OCI-LY1 (cell line): ENCODE results near the gene CUX1.

Source experiments
- H2AFZ ChIP-seq: fragments of 200-600 bp; sonication (generic), shearing (Covaris generic); 2 replicates; pipeline ENCODE4 v1.6.0; 2014; ENCODE audit warnings: antibody characterized with exemption, mild to moderate bottlenecking, low read length
- H3F3A ChIP-seq: fragments of 200-600 bp; sonication (generic), shearing (Covaris generic); 2 replicates; pipeline ENCODE4 v1.6.0; 2014; ENCODE audit warnings: mild to moderate bottlenecking, antibody characterized with exemption, low read length, moderate library complexity; ENCODE audit not compliant: insufficient read depth
- H3K27ac ChIP-seq: fragments of 200-600 bp; sonication (generic); 2 replicates; pipeline ENCODE4 v1.5.1; 2014; ENCODE audit warnings: low read length, mixed run types, mild to moderate bottlenecking, low read depth; ENCODE audit not compliant: poor library complexity, severe bottlenecking
- H3K27me3 ChIP-seq: fragments of 200-600 bp; sonication (generic); 2 replicates; pipeline ENCODE4 v1.6.0; 2014; ENCODE audit warnings: antibody characterized with exemption, mild to moderate bottlenecking, low read length, moderate library complexity; ENCODE audit not compliant: insufficient read depth
- H3K36me3 ChIP-seq: fragments of 200-600 bp; sonication (generic); 2 replicates; pipeline ENCODE4 v1.6.1; 2014; ENCODE audit warnings: mild to moderate bottlenecking, antibody characterized with exemption, low read length, moderate library complexity, mixed read lengths; ENCODE audit not compliant: insufficient read depth
- H3K4me1 ChIP-seq: fragments of 200-600 bp; sonication (generic); 2 replicates; pipeline ENCODE4 v1.5.1; 2014; ENCODE audit warnings: mild to moderate bottlenecking, low read length, moderate library complexity; ENCODE audit not compliant: insufficient read depth, severe bottlenecking
- H3K4me2 ChIP-seq: fragments of 200-600 bp; sonication (generic), shearing (Covaris generic); 2 replicates; pipeline ENCODE4 v1.6.1; 2014; ENCODE audit warnings: low read length
- H3K4me3 ChIP-seq: fragments of 200-600 bp; sonication (generic); 2 replicates; pipeline ENCODE4 v1.5.1; 2014; ENCODE audit warnings: low read length, low read depth, mild to moderate bottlenecking, mixed read lengths; ENCODE audit not compliant: poor library complexity, severe bottlenecking
- H3K79me2 ChIP-seq: fragments of 200-600 bp; shearing (Covaris generic); 2 replicates; pipeline ENCODE4 v1.6.1; 2016; ENCODE audit warnings: mixed run types, low read length, mixed read lengths; ENCODE audit not compliant: insufficient read depth
- H3K9ac ChIP-seq: fragments of 200-600 bp; sonication (generic), shearing (Covaris generic); 2 replicates; pipeline ENCODE4 v1.6.1; 2014; ENCODE audit warnings: mild to moderate bottlenecking, low read length, mixed read lengths
- H3K9me2 ChIP-seq: fragments of 200-600 bp; sonication (generic), shearing (Covaris generic); 2 replicates; pipeline ENCODE4 v1.6.1; 2014; ENCODE audit warnings: low read depth, mild to moderate bottlenecking, low read length, mixed read lengths
- H3K9me3 ChIP-seq: fragments of 200-600 bp; shearing (Covaris generic); 2 replicates; pipeline ENCODE4 v1.6.1; 2014; ENCODE audit warnings: low read length, mixed read lengths
- H4K20me1 ChIP-seq: fragments of 200-600 bp; sonication (generic), shearing (Covaris generic); 2 replicates; pipeline ENCODE4 v1.6.0; 2016; ENCODE audit warnings: mild to moderate bottlenecking, low read length; ENCODE audit not compliant: insufficient read depth
- CTCF ChIP-seq: fragments of 200-600 bp; sonication (generic), shearing (Covaris generic); IDR thresholded peaks from 2 replicates; pipeline ENCODE4 v1.5.1; 2017; ENCODE audit warnings: mild to moderate bottlenecking, antibody characterized with exemption, low read length, moderate library complexity, mixed read lengths
- EZH2 ChIP-seq: fragments of 200-600 bp; sonication (generic), shearing (Covaris generic); IDR thresholded peaks from 2 replicates; pipeline ENCODE4 v1.8.0; 2017; ENCODE audit warnings: borderline replicate concordance, mixed run types, mild to moderate bottlenecking, antibody characterized with exemption, low read length, moderate library complexity, mixed read lengths

The CUX1 gene

GRCh38 chr7:101973130-101973529 lies 155.7 kb downstream of the CUX1 start:
- H2AFZ ChIP-seq: no peak overlapping the region
- peaks cover 37% of the 10 kb centered on the region for H3K79me2 ChIP-seq
- no peaks in the 10 kb centered on the region for H4K20me1 ChIP-seq
- TF ChIP-seq EZH2 (no peak), CTCF (no peak)
- H3K27ac ChIP-seq: peak overlapping the region; percentile 55
- H3K4me2 ChIP-seq: peak overlapping the region; percentile 2; the same call in 1 of the 2 replicates
- H3K27me3 ChIP-seq: no peaks in the 10 kb centered on the region
- H3K9me3 ChIP-seq: no peaks in the 10 kb centered on the region
- no peak overlapping the region; the same call in 1 of the 2 replicates for H3K9ac ChIP-seq
- H3F3A ChIP-seq: peaks cover 13% of the 10 kb centered on the region
- no peak overlapping the region for H3K4me3 ChIP-seq
- peaks cover 27% of the 10 kb centered on the region for H3K36me3 ChIP-seq
- H3K4me1 ChIP-seq: peaks cover 75% of the 10 kb centered on the region
- H3K9me2 ChIP-seq: no peaks in the 10 kb centered on the region

GRCh38 chr7:101974393-101974792 lies 157.0 kb downstream of the CUX1 start:
- Histone ChIP-seq H3F3A (peaks cover 9% of the 10 kb centered on the region), H3K9me2 (no peaks in the 10 kb centered on the region), H3K4me3 (no peak overlapping the region), H3K9ac (no peak overlapping the region), H4K20me1 (no peaks in the 10 kb centered on the region), H3K79me2 (peaks cover 35% of the 10 kb centered on the region), H3K9me3 (no peaks in the 10 kb centered on the region), H3K27me3 (no peaks in the 10 kb centered on the region), H3K4me2 (no peak overlapping the region), H3K36me3 (peaks cover 30% of the 10 kb centered on the region; the same call in 1 of the 2 replicates), H2AFZ (no peak overlapping the region), H3K27ac (peak overlapping the region; percentile 58), H3K4me1 (peaks cover 62% of the 10 kb centered on the region)
- no peak for TF ChIP-seq CTCF
- no peak for TF ChIP-seq EZH2

GRCh38 chr7:101975046-101975445 lies 157.6 kb downstream of the CUX1 start:
- no peak overlapping the region for H2AFZ ChIP-seq
- H3K36me3 ChIP-seq: peaks cover 33% of the 10 kb centered on the region; the same call in 1 of the 2 replicates
- no peaks in the 10 kb centered on the region for H3K27me3 ChIP-seq
- no peaks in the 10 kb centered on the region for H4K20me1 ChIP-seq
- 0 out of 2 replicates have a peak, but pooled peaks cover 4% of the 10 kb centered on the region for H3F3A ChIP-seq
- no peak overlapping the region for H3K4me3 ChIP-seq
- TF ChIP-seq CTCF (no peak), EZH2 (no peak)
- H3K9me2 ChIP-seq: no peaks in the 10 kb centered on the region
- no peaks in the 10 kb centered on the region for H3K9me3 ChIP-seq
- no peak overlapping the region for H3K4me2 ChIP-seq
- H3K27ac ChIP-seq: peak overlapping the region; percentile 62
- H3K4me1 ChIP-seq: peaks cover 60% of the 10 kb centered on the region
- peaks cover 35% of the 10 kb centered on the region for H3K79me2 ChIP-seq
- no peak overlapping the region; the same call in 1 of the 2 replicates for H3K9ac ChIP-seq
